Chondrocyte (in vitro differentiated cells): ENCODE data around the gene CHRNE. TPM values are rescaled to one million over a fixed set of nuclear protein-coding genes. Genes with fewer than 3 reads are reported as not detected.

ENCODE experiments used
- DNase-seq: peaks from one replicate; pipeline ENCODE4 v3.0.0; 2021; ENCODE audit warnings: mixed read lengths, low spot score
- H3K27ac Mint-ChIP-seq: one replicate; pipeline ENCODE4 v1.8.0; 2021; ENCODE audit warnings: mild to moderate bottlenecking, moderate library complexity, mixed read lengths; ENCODE audit not compliant: unreplicated experiment
- H3K27me3 Mint-ChIP-seq: 2 replicates; pipeline ENCODE4 v1.8.0; 2021; ENCODE audit warnings: low read depth, mixed read lengths
- H3K36me3 Mint-ChIP-seq: 2 replicates; pipeline ENCODE4 v1.8.0; 2021; ENCODE audit warnings: low read depth, mixed read lengths
- H3K4me1 Mint-ChIP-seq: 2 replicates; pipeline ENCODE4 v1.8.0; 2021; ENCODE audit warnings: low read depth, mild to moderate bottlenecking, mixed read lengths
- H3K4me3 Mint-ChIP-seq: one replicate; pipeline ENCODE4 v1.8.0; 2021; ENCODE audit warnings: mild to moderate bottlenecking, moderate library complexity, mixed read lengths; ENCODE audit not compliant: unreplicated experiment
- H3K9me3 Mint-ChIP-seq: 2 replicates; pipeline ENCODE4 v1.8.0; 2021; ENCODE audit warnings: low read depth, mixed read lengths
- long read RNA-seq: library from polyadenylated mRNA; stranded (forward); transcript quantifications from one replicate; pipeline ENCODE4 v2.0.0, GENCODE V29; 2021
- total RNA-seq: library from RNA; stranded (reverse); gene quantifications from 3 replicates; pipeline ENCODE4 v1.2.1, GENCODE V29; 2021
- TF ChIP-seq, protein P1 (sequence below): fragments of 200-600 bp; sonication (generic); IDR thresholded peaks from 2 replicates; pipeline ENCODE4 v1.5.0; 2021; ENCODE audit warnings: antibody characterized with exemption, mild to moderate bottlenecking, moderate library complexity

CHRNE gene
- total RNA-seq = 0.22 to 0.35 TPM in 2 of 3 replicates, not detected in the other
- long read RNA-seq = 0 reads

DNA sequence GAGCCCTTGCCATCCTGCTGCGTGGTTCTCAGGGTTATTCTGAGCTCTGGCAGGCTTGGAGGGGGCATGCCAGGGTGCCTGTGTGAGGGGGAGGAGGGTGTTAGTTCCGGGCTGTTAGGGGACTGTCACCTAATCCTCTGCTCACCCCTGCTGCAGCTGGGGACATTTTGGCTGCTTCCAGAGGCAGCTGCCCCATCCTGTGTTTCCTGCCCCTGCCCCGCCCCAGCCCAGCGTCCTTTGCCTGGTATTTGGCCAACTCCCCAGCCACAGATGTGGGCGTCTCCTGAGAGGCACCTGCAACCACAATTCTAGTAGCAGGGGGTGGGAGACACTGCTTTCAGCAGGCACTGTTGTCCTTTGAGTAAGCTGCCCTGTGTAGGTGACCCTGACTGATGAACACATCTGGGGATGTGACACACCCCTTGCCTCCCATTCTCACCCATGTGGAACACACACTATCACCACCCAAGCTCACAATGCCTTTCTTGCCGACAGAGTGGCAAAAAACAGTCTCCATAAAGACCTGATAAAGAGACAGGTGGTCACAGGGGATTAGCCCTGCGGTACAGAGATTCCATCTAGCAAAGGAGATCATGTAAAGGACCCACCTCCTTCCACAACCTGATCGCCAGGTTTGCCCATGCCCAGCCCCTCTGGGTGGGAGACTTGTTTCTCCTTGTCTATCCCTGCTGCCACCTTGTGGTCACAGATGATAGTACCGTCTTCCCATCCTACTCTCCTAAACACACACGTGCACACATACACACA is at the start of gene CHRNE:
Gene CHRNE, minus strand, starts transcription at position 48 of the 768 bp plus-strand sequence. Its CDS starts 35 bp downstream, at position 13.
- DNase-seq = peak; percentile 62
- no peak within 1 kb of the TSS for H3K4me3 Mint-ChIP-seq

DNA sequence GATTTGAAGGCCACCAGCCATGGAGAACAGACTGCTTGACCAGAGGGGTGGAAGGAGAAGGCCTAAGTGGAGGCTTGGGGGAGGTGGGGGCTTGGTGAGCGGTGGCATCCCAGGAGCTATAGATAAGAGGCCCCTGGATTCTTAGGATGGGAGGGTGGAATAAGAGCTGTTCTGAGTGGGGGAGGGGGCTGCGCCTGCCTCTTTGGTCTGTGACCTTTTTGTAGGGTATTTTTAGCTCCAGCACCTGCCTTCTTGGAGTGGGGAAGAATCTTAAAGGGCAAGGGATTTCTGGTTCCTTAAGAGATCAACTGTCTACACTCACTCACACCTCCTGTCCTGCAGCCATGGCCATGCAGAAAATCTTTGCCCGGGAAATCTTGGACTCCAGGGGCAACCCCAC is 48.6 kb upstream of the CHRNE start:
- DNase-seq = no peak
- TF ChIP-seq, protein P1, sequence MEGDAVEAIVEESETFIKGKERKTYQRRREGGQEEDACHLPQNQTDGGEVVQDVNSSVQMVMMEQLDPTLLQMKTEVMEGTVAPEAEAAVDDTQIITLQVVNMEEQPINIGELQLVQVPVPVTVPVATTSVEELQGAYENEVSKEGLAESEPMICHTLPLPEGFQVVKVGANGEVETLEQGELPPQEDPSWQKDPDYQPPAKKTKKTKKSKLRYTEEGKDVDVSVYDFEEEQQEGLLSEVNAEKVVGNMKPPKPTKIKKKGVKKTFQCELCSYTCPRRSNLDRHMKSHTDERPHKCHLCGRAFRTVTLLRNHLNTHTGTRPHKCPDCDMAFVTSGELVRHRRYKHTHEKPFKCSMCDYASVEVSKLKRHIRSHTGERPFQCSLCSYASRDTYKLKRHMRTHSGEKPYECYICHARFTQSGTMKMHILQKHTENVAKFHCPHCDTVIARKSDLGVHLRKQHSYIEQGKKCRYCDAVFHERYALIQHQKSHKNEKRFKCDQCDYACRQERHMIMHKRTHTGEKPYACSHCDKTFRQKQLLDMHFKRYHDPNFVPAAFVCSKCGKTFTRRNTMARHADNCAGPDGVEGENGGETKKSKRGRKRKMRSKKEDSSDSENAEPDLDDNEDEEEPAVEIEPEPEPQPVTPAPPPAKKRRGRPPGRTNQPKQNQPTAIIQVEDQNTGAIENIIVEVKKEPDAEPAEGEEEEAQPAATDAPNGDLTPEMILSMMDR = no peak
- Mint-ChIP-seq H3K36me3 (peaks cover 6% of the 10 kb centered on the region), H3K27ac (no peak overlapping the region), H3K4me1 (peaks cover 44% of the 10 kb centered on the region), H3K9me3 (no peaks in the 10 kb centered on the region), H3K27me3 (no peaks in the 10 kb centered on the region), H3K4me3 (no peak overlapping the region)

More for the DNA sequence above, at the start of gene CHRNE:
- peaks cover 4% of the 10 kb centered on the region for H3K4me1 Mint-ChIP-seq
- peaks cover 6% of the 10 kb centered on the region for H3K36me3 Mint-ChIP-seq
- TF ChIP-seq, protein P1 = peak; percentile 84
- no peaks in the 10 kb centered on the region for H3K27me3 Mint-ChIP-seq
- no peaks in the 10 kb centered on the region for H3K9me3 Mint-ChIP-seq
- H3K27ac Mint-ChIP-seq = peak within 1 kb of the TSS; percentile 57

DNA sequence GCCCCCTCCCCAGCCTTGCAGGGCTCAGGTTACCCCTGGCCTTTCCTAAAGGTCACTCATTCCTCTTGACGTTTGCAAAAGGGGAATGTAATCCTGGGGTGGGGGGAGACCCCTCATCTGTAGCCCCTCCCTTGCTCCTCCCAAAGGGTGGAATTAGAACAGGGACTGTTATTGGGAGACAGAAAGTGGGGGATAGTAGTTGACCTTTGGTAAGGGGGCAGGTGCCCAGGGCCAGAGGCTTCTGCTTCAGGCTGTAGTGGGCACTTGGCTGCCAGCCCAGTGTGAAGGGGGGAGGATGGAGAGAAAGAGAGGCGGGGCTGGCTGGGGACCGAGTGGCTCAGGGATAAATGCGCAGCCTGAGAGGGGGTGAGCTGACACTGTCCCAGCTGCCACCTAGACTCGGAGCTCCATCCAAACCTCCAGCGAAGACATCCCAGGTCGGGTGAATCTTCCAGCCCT is 47.9 kb upstream of the CHRNE start, which contains the start of gene ENO3:
Gene ENO3, plus strand, starts transcription at position 374 of the 459 bp plus-strand sequence. CDS start 711 bp downstream, outside the sequence.
- no peaks in the 10 kb centered on the region for H3K27me3 Mint-ChIP-seq
- TF ChIP-seq, protein P1 = no peak
- H3K9me3 Mint-ChIP-seq = no peaks in the 10 kb centered on the region
- H3K27ac Mint-ChIP-seq = peak within 1 kb of the TSS; percentile 87
- DNase-seq = no peak
- H3K4me3 Mint-ChIP-seq = peak within 1 kb of the TSS; percentile 68
- peaks cover 11% of the 10 kb centered on the region for H3K36me3 Mint-ChIP-seq
- peaks cover 51% of the 10 kb centered on the region for H3K4me1 Mint-ChIP-seq

DNA sequence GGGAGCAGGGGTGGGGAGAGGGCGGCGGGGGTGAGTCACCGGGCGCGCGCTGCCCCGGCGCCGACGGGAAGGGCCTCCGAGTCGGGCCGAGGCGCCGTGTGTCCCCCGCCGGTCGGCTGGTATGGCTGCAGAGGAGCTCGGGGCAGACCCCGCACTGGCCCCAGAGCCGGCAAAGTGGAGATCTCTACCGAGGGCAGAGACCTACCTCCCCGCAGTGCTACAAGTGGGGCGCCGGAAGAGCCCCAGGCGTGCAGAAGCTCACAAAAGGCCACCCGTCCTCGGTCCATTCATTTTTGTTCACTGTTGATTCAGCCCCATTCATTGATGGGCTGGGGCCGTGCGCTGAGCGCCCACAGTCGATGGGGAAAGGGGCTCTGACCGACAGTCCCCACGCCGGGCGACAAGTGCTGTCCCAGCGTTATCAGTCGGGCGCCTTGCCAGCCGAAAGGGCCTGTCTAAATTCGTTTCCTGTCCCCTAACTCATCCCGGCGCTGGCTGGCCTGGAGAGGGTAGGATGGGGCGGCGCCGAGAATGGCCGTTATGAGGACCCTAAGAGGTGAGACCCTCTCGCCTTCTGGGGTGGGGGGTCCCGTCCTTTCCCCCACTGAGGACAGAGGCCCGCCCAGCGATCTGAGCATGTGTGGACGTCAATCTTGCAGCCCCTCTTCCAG is 47.3 kb upstream of the CHRNE start:
- Mint-ChIP-seq H3K4me1 (peaks cover 57% of the 10 kb centered on the region), H3K36me3 (peaks cover 16% of the 10 kb centered on the region), H3K27ac (peak overlapping the region; percentile 87), H3K9me3 (no peaks in the 10 kb centered on the region), H3K27me3 (no peaks in the 10 kb centered on the region), H3K4me3 (peak overlapping the region; percentile 68)
- TF ChIP-seq, protein P1 = no peak
- DNase-seq = peak; percentile 94
